HL-60 (cell line): Measurements from ENCODE around the gene CBL.
A peak's percentile ranks its signal among the peaks of the same experiment; 100 is the strongest.

Experiments
- DNase-seq, 2 experiments: peaks; one replicate each; pipeline ENCODE4 v3.0.0-alpha.2; 2010 to 2020; ENCODE audit warnings: low read depth in 1 of 2, low spot score in 1 of 2
- H3K27ac ChIP-seq: fragments of 250-450 bp; sonication (Bioruptor Pico); replicated peaks from 2 replicates; pipeline ENCODE4 v1.5.1; 2020; ENCODE audit warnings: mild to moderate bottlenecking, moderate library complexity
- H3K27me3 ChIP-seq: fragments of 250-450 bp; sonication (Bioruptor Pico); 2 replicates; pipeline ENCODE4 v1.5.1; 2021; ENCODE audit warnings: mild to moderate bottlenecking, moderate library complexity; ENCODE audit not compliant: insufficient read depth, poor library complexity, severe bottlenecking
- H3K4me3 ChIP-seq: replicated peaks from 2 replicates; pipeline ENCODE4 v1.5.1; 2011; ENCODE audit warnings: mild to moderate bottlenecking, control low read depth, low read length; ENCODE audit not compliant: insufficient read depth
- CTCF ChIP-seq: IDR thresholded peaks from one replicate; pipeline ENCODE4 v1.5.1; 2011; ENCODE audit warnings: low read length, control low read depth, inconsistent platforms; ENCODE audit not compliant: insufficient read depth
- GABPA ChIP-seq: IDR thresholded peaks from 2 replicates; pipeline ENCODE4 v1.6.1; 2012; ENCODE audit warnings: low read depth
- POLR2AphosphoS5 ChIP-seq: IDR thresholded peaks from 2 replicates; pipeline ENCODE4 v1.6.1; 2012; ENCODE audit warnings: low read depth
- REST ChIP-seq: IDR thresholded peaks from 2 replicates; pipeline ENCODE4 v1.6.1; 2012; ENCODE audit warnings: low read depth; ENCODE audit not compliant: insufficient replicate concordance
- SPI1 ChIP-seq: IDR thresholded peaks from 2 replicates; pipeline ENCODE4 v1.6.1; 2012; ENCODE audit warnings: low read depth, mild to moderate bottlenecking, borderline replicate concordance

The CBL gene

GRCh38 chr11:119352857-119353260 lies 146.7 kb downstream of the CBL start:
- no peak overlapping the region for H3K27ac ChIP-seq
- no peak for TF ChIP-seq POLR2AphosphoS5
- TF ChIP-seq CTCF: no peak
- no peak for TF ChIP-seq GABPA
- TF ChIP-seq SPI1: no peak
- no peak for TF ChIP-seq REST
- H3K27me3 ChIP-seq: peaks cover 5% of the 10 kb centered on the region
- no peak overlapping the region for H3K4me3 ChIP-seq
- no peak for DNase-seq

- peaks cover 5% of the 10 kb centered on the region for H3K27me3 ChIP-seq
- no peak for DNase-seq
- no peak overlapping the region for H3K4me3 ChIP-seq
- TF ChIP-seq GABPA (no peak), REST (no peak), POLR2AphosphoS5 (no peak), CTCF (no peak), SPI1 (no peak)
- H3K27ac ChIP-seq: no peak overlapping the region
Measured at GRCh38 chr11:119355091-119355843, 149.1 kb downstream of the CBL start.

- Histone ChIP-seq H3K27ac (no peak overlapping the region), H3K4me3 (peak overlapping the region; percentile 46)
- peak in 1 of 2 experiments; percentile 71 for DNase-seq
Measured at GRCh38 chr11:119356349-119357031, 150.4 kb downstream of the CBL start.

More at GRCh38 chr11:119356349-119357031, 150.4 kb downstream of the CBL start:
- TF ChIP-seq CTCF (peak; percentile 72), POLR2AphosphoS5 (no peak)
- H3K27me3 ChIP-seq: peaks cover 5% of the 10 kb centered on the region
